HCT116 (cell line): ENCODE results near the gene NELL1. TPM values are rescaled to one million over a fixed set of nuclear protein-coding genes. Genes with fewer than 3 reads are reported as not detected.

Source experiments
- ATAC-seq: fragments of 200-7000 bp; cut with Tn5 transposase; 2 replicates; pipeline ENCODE4 v1.9.1; 2020; ENCODE audit warnings: mild to moderate bottlenecking, moderate library complexity
- BruUV-seq: library from RNA; stranded (reverse); fragments of 400-500 nt; replicated peaks from 2 replicates; lab custom pipeline; 2021; lab: Mats Ljungman, UMichigan
- CTCF ChIA-PET: fragments of 300-600 bp; sonication (Branson Sonifier 250); formaldehyde crosslinking; loops from one replicate; lab custom pipeline; 2021; ENCODE audit warnings: antibody characterized with exemption; lab: Charles Lee
- POLR2A ChIA-PET: fragments of 300-600, 350-600 bp; sonication (Branson Sonifier 250); formaldehyde crosslinking; loops from one replicate; lab custom pipeline; 2021; ENCODE audit warnings: antibody characterized with exemption; lab: Charles Lee
- RAD21 ChIA-PET, 2 experiments: fragments of 300-600 bp; sonication (Branson Sonifier 250); formaldehyde crosslinking; loops; one replicate each; lab custom pipeline; 2023; ENCODE audit warnings: low total read pairs in 2 of 2; ENCODE audit not compliant: uncharacterized antibody in 2 of 2, unreplicated experiment in 2 of 2, low non-redundant PET in 1 of 2; lab: Charles Lee
- DNase-seq: peaks from one replicate; pipeline ENCODE4 v3.0.0-alpha.2; 2010; ENCODE audit warnings: low read depth, low spot score
- H2AFZ ChIP-seq: fragments of 200-600 bp; shearing (Covaris generic), sonication (generic); 2 replicates; pipeline ENCODE4 v1.6.1; 2017; ENCODE audit warnings: low read depth, mixed run types, mixed read lengths, antibody characterized with exemption, low read length; ENCODE audit not compliant: poor library complexity, severe bottlenecking
- H3K27ac ChIP-seq: 2 replicates; pipeline ENCODE4 v1.5.1; 2012; ENCODE audit warnings: low read depth, low read length
- H3K27me3 ChIP-seq: fragments of 200-600 bp; sonication (generic); 2 replicates; pipeline ENCODE4 v1.6.1; 2016; ENCODE audit warnings: mixed run types, low read length, mixed read lengths; ENCODE audit not compliant: insufficient read depth
- H3K36me3 ChIP-seq, 2 experiments: fragments of 200-500 bp in 1 of 2; fragments of 200-600 bp in 1 of 2; sonication (Bioruptor generic) in 1 of 2; sonication (generic) in 1 of 2; 2 replicates each; pipeline versions ENCODE4 v1.5.1 to v1.6.1; 2014 to 2016; ENCODE audit warnings: low read length in 2 of 2, inconsistent platforms in 1 of 2, mixed read lengths in 1 of 2, mixed run types in 1 of 2; ENCODE audit not compliant: insufficient read depth in 2 of 2, control insufficient read depth in 1 of 2
- H3K4me1 ChIP-seq, 2 experiments: fragments of 200-600 bp in 1 of 2; sonication (generic) in 1 of 2; 2 replicates each; pipeline versions ENCODE4 v1.5.1 to v1.6.1; 2012 to 2017; ENCODE audit warnings: low read length in 2 of 2, inconsistent platforms in 1 of 2, mild to moderate bottlenecking in 1 of 2, mixed read lengths in 1 of 2, mixed run types in 1 of 2, moderate library complexity in 1 of 2; ENCODE audit not compliant: insufficient read depth in 2 of 2, control insufficient read depth in 1 of 2
- H3K4me2 ChIP-seq: fragments of 200-600 bp; sonication (generic); 2 replicates; pipeline ENCODE4 v1.6.1; 2017; ENCODE audit warnings: mixed run types, low read length, mixed read lengths
- H3K4me3 ChIP-seq, 2 experiments: fragments of 200-600 bp in 1 of 2; sonication (generic) in 1 of 2; replicated peaks in 1 of 2; 2 replicates each; pipeline ENCODE4 v1.5.1; 2011 to 2016; ENCODE audit warnings: low read length in 2 of 2, control low read depth in 1 of 2, low read depth in 1 of 2, mild to moderate bottlenecking in 1 of 2, mixed read lengths in 1 of 2, mixed run types in 1 of 2
- H3K79me2 ChIP-seq: fragments of 200-600 bp; sonication (generic); 2 replicates; pipeline ENCODE4 v1.6.1; 2017; ENCODE audit warnings: mild to moderate bottlenecking, mixed run types, low read length, moderate library complexity, mixed read lengths; ENCODE audit not compliant: insufficient read depth
- H3K9ac ChIP-seq: fragments of 200-600 bp; sonication (generic); 2 replicates; pipeline ENCODE4 v1.6.1; 2016; ENCODE audit warnings: low read length, mixed read lengths
- H3K9me2 ChIP-seq: fragments of 200-600 bp; sonication (generic), shearing (Covaris generic); 2 replicates; pipeline ENCODE4 v1.6.1; 2017; ENCODE audit warnings: mixed run types, mild to moderate bottlenecking, moderate library complexity; ENCODE audit not compliant: insufficient read depth
- H3K9me3 ChIP-seq, 2 experiments: fragments of 200-500 bp in 1 of 2; fragments of 200-600 bp in 1 of 2; sonication (Bioruptor generic) in 1 of 2; sonication (generic) in 1 of 2; 2 replicates each; pipeline ENCODE4 v1.6.1; 2014 to 2017; ENCODE audit warnings: low read length in 2 of 2, mixed read lengths in 2 of 2, inconsistent platforms in 1 of 2, low read depth in 1 of 2, mild to moderate bottlenecking in 1 of 2, mixed run types in 1 of 2, moderate library complexity in 1 of 2; ENCODE audit not compliant: control insufficient read depth in 1 of 2, insufficient read depth in 1 of 2
- H4K20me1 ChIP-seq: fragments of 200-600 bp; sonication (generic), shearing (Covaris generic); 2 replicates; pipeline ENCODE4 v1.6.1; 2017; ENCODE audit warnings: mixed run types, mild to moderate bottlenecking, moderate library complexity; ENCODE audit not compliant: insufficient read depth
- CBX3 ChIP-seq: IDR thresholded peaks from 2 replicates; pipeline ENCODE4 v1.6.1; 2012; ENCODE audit warnings: low read depth
- EGR1 ChIP-seq: IDR thresholded peaks from 2 replicates; pipeline ENCODE4 v1.6.1; 2012; ENCODE audit warnings: low read depth
- ELF1 ChIP-seq: IDR thresholded peaks from 2 replicates; pipeline ENCODE4 v1.6.1; 2012; ENCODE audit warnings: low read depth, borderline replicate concordance
- EZH2 ChIP-seq: fragments of 200-600 bp; sonication (generic); IDR thresholded peaks from 2 replicates; pipeline ENCODE4 v1.6.1; 2017; ENCODE audit warnings: antibody characterized with exemption, mixed run types
- EZH2phosphoT487 ChIP-seq: fragments of 200-600 bp; IDR thresholded peaks from 2 replicates; pipeline ENCODE4 v1.6.1; 2018; ENCODE audit warnings: antibody characterized with exemption, borderline replicate concordance
- FOSL1 ChIP-seq: IDR thresholded peaks from 2 replicates; pipeline ENCODE4 v1.6.1; 2012; ENCODE audit warnings: low read depth
- JUND ChIP-seq: IDR thresholded peaks from 2 replicates; pipeline ENCODE4 v1.6.1; 2012
- POLR2A ChIP-seq: IDR thresholded peaks from 2 replicates; pipeline ENCODE4 v1.7.0; 2011; ENCODE audit warnings: borderline replicate concordance; ENCODE audit not compliant: insufficient read depth, insufficient read length; ENCODE audit errors: extremely low read depth
- RAD21 ChIP-seq: IDR thresholded peaks from 2 replicates; pipeline ENCODE4 v1.6.1; 2012; ENCODE audit warnings: low read depth, mild to moderate bottlenecking
- SP1 ChIP-seq: IDR thresholded peaks from 2 replicates; pipeline ENCODE4 v1.6.1; 2012; ENCODE audit warnings: low read depth
- TCF7L2 ChIP-seq: IDR thresholded peaks from 2 replicates; pipeline ENCODE4 v1.7.0; 2011; ENCODE audit warnings: borderline replicate concordance, inconsistent platforms; ENCODE audit not compliant: insufficient read depth, insufficient read length; ENCODE audit errors: extremely low read depth
- ZBTB33 ChIP-seq: IDR thresholded peaks from 2 replicates; pipeline ENCODE4 v1.6.1; 2011; ENCODE audit warnings: mild to moderate bottlenecking, low read length, moderate library complexity; ENCODE audit not compliant: insufficient replicate concordance; ENCODE audit errors: extremely low read depth
- ZNF274 ChIP-seq: fragments of 200-500 bp; sonication (Bioruptor generic); IDR thresholded peaks from 2 replicates; pipeline ENCODE4 v1.6.1; 2014; ENCODE audit warnings: mild to moderate bottlenecking, low read depth, low read length, inconsistent platforms
- intact Hi-C: fragments of 100-400 bp; cut with micrococcal nuclease; formaldehyde crosslinking; loops from 2 replicates; pipeline ENCODE4 v1.10.0; 2022
- total RNA-seq: library from RNA; stranded (reverse); gene quantifications from one replicate; pipeline ENCODE4 v1.2.1, GENCODE V29; 2021; ENCODE audit not compliant: unreplicated experiment

NELL1 gene
- total RNA-seq, 1 experiment from 2014 or later = not detected

GRCh38 chr11:21254055-21254454 lies 584.7 kb downstream of the NELL1 start (continued):
- no peak for TF ChIP-seq ELF1
- no peak for TF ChIP-seq EZH2
- TF ChIP-seq, all 23 proteins: peak for 0

GRCh38 chr11:21254790-21255189 lies 585.4 kb downstream of the NELL1 start:
- CTCF ChIA-PET = no interaction called here
- TF ChIP-seq SP1 (no peak), CBX3 (no peak), TCF7L2 (no peak), ZBTB33 (no peak), ZNF274 (no peak), POLR2A (no peak), JUND (no peak), FOSL1 (no peak), EGR1 (no peak), EZH2 (no peak), RAD21 (no peak), EZH2phosphoT487 (no peak)
- RAD21 ChIA-PET = no interaction called here
- H3K4me1 ChIP-seq = no peaks in the 10 kb centered on the region
- ATAC-seq (no peak), DNase-seq (no peak)
- H3K9me2 ChIP-seq = no peaks in the 10 kb centered on the region
- H3K9ac ChIP-seq = no peak overlapping the region
- no peak overlapping the region for H2AFZ ChIP-seq
- no peak overlapping the region for H3K4me3 ChIP-seq
- POLR2A ChIA-PET = no interaction called here
- H3K79me2 ChIP-seq = no peaks in the 10 kb centered on the region
- peaks cover 10 to 27% of the 10 kb centered on the region in 2 experiments; a peak in 2 of 4 replicates for H3K9me3 ChIP-seq
- BruUV-seq = no TSS peak
- H3K4me2 ChIP-seq = no peak overlapping the region
- H4K20me1 ChIP-seq = no peaks in the 10 kb centered on the region
- no peaks in the 10 kb centered on the region for H3K27me3 ChIP-seq
- intact Hi-C loops = no loop called here
- no peak overlapping the region for H3K27ac ChIP-seq
- H3K36me3 ChIP-seq = no peaks in the 10 kb centered on the region
